IPS DF 6.9 (cell line): Measurements from ENCODE around the gene HOXB1.
A peak's percentile ranks its signal among the peaks of the same experiment; 100 is the strongest.
"Not testable (repeated sequence)": the region's sequence is repeated elsewhere in the genome, so short reads cannot be mapped to it uniquely, and the experiment has no call there.

Source experiments
- DNase-seq: peaks from one replicate; pipeline ENCODE4 v3.0.0-alpha.2; 2013; ENCODE audit warnings: low read depth, low spot score
- H3K27ac ChIP-seq: one replicate; pipeline ENCODE4 v1.5.1; 2013; ENCODE audit warnings: low read length, control low read depth
- H3K27me3 ChIP-seq: 2 replicates; pipeline ENCODE4 v1.6.1; 2013; ENCODE audit warnings: mild to moderate bottlenecking, low read length; ENCODE audit not compliant: control insufficient read depth, insufficient read depth
- H3K36me3 ChIP-seq: 2 replicates; pipeline ENCODE4 v1.6.1; 2013; ENCODE audit warnings: low read length; ENCODE audit not compliant: control insufficient read depth, insufficient read depth
- H3K4me1 ChIP-seq: 2 replicates; pipeline ENCODE4 v1.6.1; 2013; ENCODE audit warnings: low read length; ENCODE audit not compliant: control insufficient read depth, insufficient read depth
- H3K4me3 ChIP-seq: 2 replicates; pipeline ENCODE4 v1.5.1; 2013; ENCODE audit warnings: mild to moderate bottlenecking, low read length
- H3K9me3 ChIP-seq: 2 replicates; pipeline ENCODE4 v1.6.1; 2013; ENCODE audit warnings: low read length, inconsistent platforms; ENCODE audit not compliant: control insufficient read depth, insufficient read depth
- WGBS: extraction: QIAGEN DNeasy Blood & Tissue Kit; methylation state at CpG from one replicate; pipeline ENCODE4 v1.1.7; 2013; ENCODE audit warnings: mixed read lengths, missing lambda C conversion rate; ENCODE audit not compliant: insufficient read length, insufficient coverage; 5-methylcytosine and 5-hydroxymethylcytosine counted together

The HOXB1 gene

DNA sequence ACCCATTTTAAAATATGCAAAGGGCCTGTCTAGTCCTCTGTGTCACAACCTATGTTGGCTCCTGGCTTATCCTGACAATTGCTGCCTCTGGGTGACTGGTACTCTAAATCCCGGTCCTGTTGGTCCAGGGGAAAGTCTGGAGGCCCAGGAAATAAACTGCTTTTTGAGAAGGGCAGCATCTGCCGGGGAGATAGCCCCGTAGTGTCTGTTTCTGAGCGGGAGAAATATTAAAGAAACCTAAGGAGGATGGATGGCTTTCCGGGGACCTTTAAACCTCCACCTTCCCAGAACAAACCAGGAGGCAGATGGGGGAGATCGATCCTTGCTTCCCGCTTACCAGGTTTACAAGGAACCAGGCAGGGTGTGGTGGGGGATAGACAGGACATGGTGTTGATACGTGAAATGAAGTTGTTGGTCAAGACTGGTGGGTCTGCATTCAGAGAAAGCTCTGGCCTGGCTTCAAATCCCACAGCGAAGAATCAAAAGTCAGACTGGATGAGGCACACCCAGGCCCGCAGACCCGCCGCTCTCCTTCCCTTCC lies 10.3 kb upstream of the HOXB1 start:
- Histone ChIP-seq H3K9me3 (no peaks in the 10 kb centered on the region), H3K27me3 (peaks cover 57% of the 10 kb centered on the region), H3K4me3 (peak overlapping the region; percentile 25; the same call in 1 of the 2 replicates), H3K27ac (no peak overlapping the region), H3K4me1 (peaks cover 3% of the 10 kb centered on the region), H3K36me3 (no peaks in the 10 kb centered on the region)
- WGBS, result no CpG with 5 or more reads among the region's 12 CpGs
- DNase-seq, result no peak

DNA sequence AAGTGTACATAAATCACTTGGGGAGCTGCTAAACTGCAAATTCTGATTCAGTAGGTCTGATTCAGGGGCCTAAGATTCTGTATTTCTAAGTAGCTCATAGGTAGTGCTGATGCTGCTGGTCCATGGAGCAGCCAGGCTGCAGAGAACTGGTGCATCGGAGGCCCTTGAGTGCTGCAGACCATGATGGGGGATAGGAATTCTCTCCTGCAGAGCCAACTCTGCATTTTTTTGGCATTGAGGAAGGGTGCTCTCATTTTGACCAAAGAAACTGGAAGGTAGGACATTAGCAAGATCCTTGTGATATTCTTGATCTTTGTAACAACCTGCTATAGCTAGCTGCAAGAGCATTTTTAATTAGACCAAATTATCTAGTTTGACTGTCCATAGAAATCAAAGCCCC lies 9.4 kb upstream of the HOXB1 start:
- DNase-seq, result no peak
- Histone ChIP-seq H3K36me3 (no peaks in the 10 kb centered on the region), H3K27ac (no peak overlapping the region), H3K9me3 (no peaks in the 10 kb centered on the region), H3K4me1 (peaks cover 3% of the 10 kb centered on the region), H3K4me3 (no peak overlapping the region), H3K27me3 (peaks cover 48% of the 10 kb centered on the region)
- no CpG with 5 or more reads among the region's 1 CpG for WGBS

DNA sequence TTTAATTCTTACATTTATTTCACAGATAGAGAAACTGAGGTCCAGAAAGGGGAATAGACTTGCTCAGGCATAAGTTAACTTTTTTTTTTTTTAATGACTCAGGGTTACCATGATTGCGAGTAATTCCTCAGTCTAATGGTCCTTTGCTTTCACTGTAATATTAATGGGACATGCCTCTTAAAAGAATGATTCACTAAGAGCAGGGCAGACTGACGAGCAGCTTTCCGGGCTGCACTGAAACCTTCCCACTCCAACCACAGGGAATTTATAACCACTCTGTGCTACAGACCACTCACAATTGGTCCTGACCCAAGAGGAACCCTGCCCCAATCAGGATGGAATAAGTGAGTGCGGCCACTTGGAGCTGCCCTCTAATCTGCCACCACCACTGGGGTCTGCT lies 8.4 kb upstream of the HOXB1 start:
- peaks cover 41% of the 10 kb centered on the region for H3K27me3 ChIP-seq
- DNase-seq, result no peak
- peaks cover 3% of the 10 kb centered on the region for H3K4me1 ChIP-seq
- no peak overlapping the region for H3K4me3 ChIP-seq
- no peaks in the 10 kb centered on the region for H3K9me3 ChIP-seq
- H3K27ac ChIP-seq, result no peak overlapping the region
- WGBS, result no CpG with 5 or more reads among the region's 4 CpGs
- no peaks in the 10 kb centered on the region for H3K36me3 ChIP-seq

DNA sequence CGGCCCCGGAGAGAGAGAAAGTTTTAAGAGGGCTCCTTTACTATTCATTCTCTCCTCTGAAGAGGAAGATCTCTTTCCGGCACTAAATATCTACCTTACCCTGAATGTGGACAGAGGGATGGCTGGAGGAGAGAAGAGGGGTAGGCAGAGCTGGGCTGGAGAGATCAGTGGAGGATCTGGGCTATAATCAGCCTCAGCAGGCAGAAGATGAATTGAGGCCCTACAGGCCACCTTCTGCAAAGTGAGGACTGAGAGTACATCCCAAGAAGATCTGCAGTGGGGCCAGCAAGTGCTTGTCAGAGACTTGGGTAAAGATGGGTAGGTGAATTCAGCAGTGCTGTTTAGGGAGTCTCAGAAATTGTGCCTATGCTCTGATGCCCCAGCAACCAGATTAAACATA lies 6.5 kb upstream of the HOXB1 start:
- no CpG with 5 or more reads among the region's 3 CpGs for WGBS

DNA sequence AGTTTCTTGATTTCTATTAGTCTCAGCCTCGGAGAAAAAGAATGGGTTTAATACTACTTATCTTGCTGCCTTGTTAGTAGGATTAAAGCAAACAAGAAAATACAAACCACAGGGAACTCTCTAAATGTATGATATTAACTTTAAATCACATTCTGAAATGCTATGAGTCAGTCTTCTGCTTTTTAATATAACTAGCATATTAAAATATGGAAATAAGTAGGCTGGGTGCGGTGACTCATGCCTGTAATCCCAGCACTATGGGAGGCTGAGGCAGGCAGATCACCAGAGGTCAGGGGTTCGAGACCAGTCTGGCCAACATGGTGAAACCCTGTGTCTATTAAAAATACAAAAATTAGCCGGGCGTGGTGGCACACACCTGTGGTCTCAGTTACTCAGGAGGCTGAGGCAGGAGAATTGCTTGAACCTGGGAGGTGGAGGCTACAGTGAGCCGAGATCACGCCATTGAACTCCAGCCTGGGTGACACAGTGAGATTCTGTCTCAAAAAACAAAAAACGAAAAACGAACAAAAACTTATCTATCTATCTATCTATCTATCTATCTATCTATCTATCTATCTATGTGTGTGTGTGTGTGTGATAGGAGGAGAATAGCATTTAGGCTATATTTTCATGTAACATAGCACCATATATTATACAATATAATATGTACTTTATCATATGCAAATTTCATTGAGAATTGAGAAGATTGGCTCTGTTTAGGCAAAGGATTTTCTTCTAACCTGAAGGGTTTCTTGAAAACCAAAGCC lies 5.2 kb upstream of the HOXB1 start:
- H3K27me3 ChIP-seq, result peaks cover 27% of the 10 kb centered on the region
- WGBS, result no CpG with 5 or more reads among the region's 9 CpGs

More for the DNA sequence above, 6.5 kb upstream of the HOXB1 start:
- DNase-seq, result no peak
- no peak overlapping the region for H3K4me3 ChIP-seq
- H3K27me3 ChIP-seq, result peaks cover 28% of the 10 kb centered on the region
- H3K27ac ChIP-seq, result no peak overlapping the region
- 0 out of 2 replicates have a peak, but pooled peaks cover 1% of the 10 kb centered on the region for H3K4me1 ChIP-seq
- no peaks in the 10 kb centered on the region for H3K36me3 ChIP-seq
- no peaks in the 10 kb centered on the region for H3K9me3 ChIP-seq

DNA sequence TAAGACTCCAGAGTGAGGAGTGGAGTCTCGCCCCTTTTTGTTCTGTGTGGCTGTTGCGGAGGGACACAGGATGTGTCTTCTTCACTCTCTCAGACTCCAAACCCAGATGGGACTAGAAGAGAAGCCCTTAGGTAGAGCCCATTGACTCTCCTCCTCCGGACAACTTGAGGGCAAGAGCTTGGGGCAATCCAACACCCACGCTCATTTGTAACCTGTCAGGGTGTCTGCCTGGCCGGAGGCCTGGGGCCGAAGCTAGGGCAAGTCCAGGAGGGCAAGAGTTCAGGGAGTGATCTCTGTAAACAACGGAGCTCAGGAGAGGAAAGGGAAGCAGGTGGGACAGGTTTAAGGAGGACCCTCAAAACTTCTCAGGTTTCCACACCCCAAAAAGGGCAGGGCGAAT lies 1.4 kb upstream of the HOXB1 start:
- H3K9me3 ChIP-seq, result no peaks in the 10 kb centered on the region
- no CpG with 5 or more reads among the region's 8 CpGs for WGBS
- H3K36me3 ChIP-seq, result no peaks in the 10 kb centered on the region
- H3K4me3 ChIP-seq, result no peak overlapping the region
- peaks cover 42% of the 10 kb centered on the region for H3K27me3 ChIP-seq
- H3K4me1 ChIP-seq, result peaks cover 21% of the 10 kb centered on the region
- DNase-seq, result no peak
- H3K27ac ChIP-seq, result no peak overlapping the region

More for the DNA sequence above, 5.2 kb upstream of the HOXB1 start:
- H3K4me3 ChIP-seq, H3K9me3 ChIP-seq, DNase-seq, H3K4me1 ChIP-seq, H3K36me3 ChIP-seq, H3K27ac ChIP-seq: not testable (repeated sequence)

DNA sequence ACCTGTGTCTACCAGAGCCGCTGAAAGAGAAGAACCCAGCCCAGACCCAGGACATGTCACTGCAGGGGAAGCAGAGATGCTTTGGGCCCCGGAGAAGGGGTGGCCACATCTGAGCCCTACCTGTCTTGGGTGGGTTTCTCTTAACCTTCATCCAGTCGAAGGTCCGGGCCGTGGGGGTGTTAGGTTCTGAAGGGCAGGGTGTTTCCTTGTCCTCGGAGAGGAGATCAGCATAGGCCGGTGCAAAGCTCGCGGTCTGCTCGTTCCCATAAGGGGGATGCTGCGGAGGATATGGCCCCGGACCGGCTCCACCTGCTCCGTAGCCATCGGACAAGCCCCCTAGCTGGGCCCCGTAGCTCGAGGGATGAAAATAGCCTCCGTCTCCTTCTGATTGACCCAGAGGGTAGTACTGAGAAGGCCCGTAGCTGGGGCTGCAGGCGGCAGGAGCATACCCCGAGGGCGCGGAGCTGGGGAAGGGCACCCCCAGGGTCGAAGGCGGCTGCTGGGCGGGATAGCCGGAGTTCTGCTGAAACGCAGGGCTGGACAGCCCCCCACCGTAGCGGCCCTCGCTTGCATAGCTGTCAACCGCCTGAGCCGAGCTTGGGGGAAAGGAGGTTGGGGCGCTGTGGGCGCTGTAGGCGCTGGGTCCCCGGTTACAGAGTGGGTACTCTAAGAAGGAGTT lies 464 bp downstream of the HOXB1 start:
- no peak overlapping the region for H3K27ac ChIP-seq
- peak overlapping the region; percentile 12; the same call in 1 of the 2 replicates for H3K4me3 ChIP-seq
- peaks cover 52% of the 10 kb centered on the region for H3K27me3 ChIP-seq
- WGBS, result no CpG with 5 or more reads among the region's 37 CpGs
- peaks cover 23% of the 10 kb centered on the region for H3K4me1 ChIP-seq
- no peak for DNase-seq
- no peaks in the 10 kb centered on the region for H3K9me3 ChIP-seq
- no peaks in the 10 kb centered on the region for H3K36me3 ChIP-seq

DNA sequence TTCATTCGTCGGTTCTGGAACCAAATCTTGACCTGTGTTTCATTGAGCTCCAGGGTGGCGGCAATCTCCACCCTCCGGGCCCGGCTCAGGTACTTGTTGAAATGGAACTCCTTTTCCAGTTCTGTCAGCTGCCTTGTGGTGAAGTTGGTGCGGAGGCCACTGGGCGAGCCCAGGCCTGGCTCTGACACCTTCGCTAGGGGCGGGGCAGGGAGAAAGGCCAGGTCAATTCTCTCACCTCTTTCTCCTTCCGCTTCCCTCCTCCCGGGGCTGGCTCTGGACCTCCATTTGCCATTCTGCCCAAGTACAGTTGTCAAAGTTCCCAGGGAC lies 1.2 kb downstream of the HOXB1 start:
- H3K36me3 ChIP-seq, result no peaks in the 10 kb centered on the region
- no peak overlapping the region for H3K27ac ChIP-seq
- DNase-seq, result no peak
- no peaks in the 10 kb centered on the region for H3K9me3 ChIP-seq
- no peak overlapping the region for H3K4me3 ChIP-seq
- H3K27me3 ChIP-seq, result peaks cover 56% of the 10 kb centered on the region
- H3K4me1 ChIP-seq, result peaks cover 23% of the 10 kb centered on the region
- no CpG with 5 or more reads among the region's 11 CpGs for WGBS

DNA sequence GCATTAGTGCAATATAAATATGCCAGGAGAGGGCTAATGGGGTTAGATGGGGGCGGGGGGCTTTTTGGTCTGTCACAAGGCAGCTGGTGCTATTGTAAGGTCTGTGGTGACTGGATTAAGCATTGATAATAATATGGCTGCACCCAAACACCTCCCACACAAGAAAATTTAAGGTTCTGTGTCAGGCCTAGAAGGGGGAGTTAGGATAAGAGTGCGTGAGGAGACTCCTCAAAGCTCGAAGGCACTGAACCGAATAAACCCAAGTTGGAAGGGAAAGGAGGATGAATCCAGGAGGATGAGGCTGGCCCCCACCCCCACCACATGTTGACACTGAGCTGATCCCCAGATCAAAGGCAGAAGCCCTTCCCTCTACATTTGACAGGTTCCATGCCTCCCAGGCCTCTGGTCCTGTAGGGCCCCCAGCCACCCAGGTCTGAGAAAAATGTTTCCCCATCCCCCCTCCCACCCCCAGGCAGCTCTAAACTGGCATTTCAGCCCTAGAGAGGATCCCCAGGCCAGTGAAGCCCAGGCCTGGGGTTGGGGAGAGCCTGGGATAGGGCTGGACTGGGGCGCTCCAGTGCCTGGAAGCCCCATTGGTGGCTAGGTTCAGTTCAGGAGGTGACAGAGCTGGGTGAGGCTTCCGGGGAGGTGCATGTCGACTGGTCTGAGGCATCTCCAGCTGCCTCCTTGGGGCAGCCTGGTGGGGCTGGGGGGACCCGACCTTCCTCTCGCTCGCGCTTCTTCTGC lies 1.7 kb downstream of the HOXB1 start:
- Histone ChIP-seq H3K4me1 (peaks cover 23% of the 10 kb centered on the region), H3K4me3 (no peak overlapping the region), H3K27me3 (peaks cover 57% of the 10 kb centered on the region), H3K27ac (no peak overlapping the region), H3K36me3 (no peaks in the 10 kb centered on the region), H3K9me3 (no peaks in the 10 kb centered on the region)
- WGBS, result no CpG with 5 or more reads among the region's 11 CpGs
- no peak for DNase-seq

DNA sequence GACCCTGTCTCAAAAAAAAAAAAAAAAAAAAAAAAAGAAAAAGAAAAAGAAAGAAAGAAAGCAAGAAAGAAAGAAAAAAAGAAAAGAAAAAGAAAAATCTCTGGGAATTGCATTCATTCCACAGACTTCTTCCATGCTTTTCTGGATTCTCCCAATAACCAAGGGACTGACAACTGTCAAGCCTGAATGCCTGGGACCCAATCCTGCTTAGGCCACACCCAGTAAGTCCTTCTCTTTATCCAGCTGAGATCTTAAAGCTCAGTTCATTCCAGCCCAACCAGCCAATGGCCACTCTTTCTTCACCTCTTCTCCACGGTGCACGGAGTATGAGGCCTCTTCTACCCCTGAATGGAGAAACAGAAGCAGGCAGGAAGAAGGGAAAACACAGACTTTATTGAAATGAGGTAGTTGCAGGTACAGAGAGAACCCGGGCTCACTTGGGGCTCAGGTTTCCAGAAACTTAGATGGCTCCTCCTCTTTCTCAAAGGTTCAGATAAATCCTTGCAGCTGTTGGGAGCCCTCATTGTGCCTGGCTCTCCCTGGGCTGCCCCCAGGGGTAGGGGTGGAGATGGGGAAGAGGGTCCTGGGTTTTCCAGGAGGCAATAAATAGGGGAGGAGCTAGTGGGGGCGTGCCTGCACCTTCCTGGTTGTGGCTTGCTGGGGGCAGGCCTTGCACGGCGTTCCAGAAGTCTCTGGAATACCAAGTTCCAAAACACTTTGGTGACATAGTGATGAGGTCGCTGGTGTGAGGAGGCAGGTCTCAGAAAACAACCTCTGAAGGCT lies 2.5 kb downstream of the HOXB1 start:
- H3K4me3 ChIP-seq, result no peak overlapping the region
- DNase-seq, result no peak
- no peaks in the 10 kb centered on the region for H3K36me3 ChIP-seq
- no peaks in the 10 kb centered on the region for H3K9me3 ChIP-seq
- H3K4me1 ChIP-seq, result peaks cover 23% of the 10 kb centered on the region
- peaks cover 62% of the 10 kb centered on the region for H3K27me3 ChIP-seq
- no peak overlapping the region for H3K27ac ChIP-seq
- WGBS, result no CpG with 5 or more reads among the region's 7 CpGs
